GM18907 (cell line): ENCODE data around the gene SLC37A3.
"Not testable (repeated sequence)": the region's sequence is repeated elsewhere in the genome, so short reads cannot be mapped to it uniquely, and the experiment has no call there.

ENCODE experiments used
- ATAC-seq: cut with Tn5 transposase; IDR thresholded peaks from one replicate; pipeline ENCODE4 v1.9.1; 2021; ENCODE audit warnings: mild to moderate bottlenecking, moderate library complexity; ENCODE audit not compliant: unreplicated experiment

The SLC37A3 gene

GRCh38 chr7:140397784-140398750 lies at the start of gene SLC37A3:
Gene SLC37A3, minus strand, starts transcription at chr7:140398530. Its CDS starts 16,004 bp downstream, at chr7:140382526.
- peak; percentile 96 for ATAC-seq

- no peak for ATAC-seq
These were observed 49.5 kb upstream of the SLC37A3 start for GRCh38 chr7:140447841-140448240.

GRCh38 chr7:140446467-140446866 lies 48.1 kb upstream of the SLC37A3 start:
- ATAC-seq, result no peak

DNA sequence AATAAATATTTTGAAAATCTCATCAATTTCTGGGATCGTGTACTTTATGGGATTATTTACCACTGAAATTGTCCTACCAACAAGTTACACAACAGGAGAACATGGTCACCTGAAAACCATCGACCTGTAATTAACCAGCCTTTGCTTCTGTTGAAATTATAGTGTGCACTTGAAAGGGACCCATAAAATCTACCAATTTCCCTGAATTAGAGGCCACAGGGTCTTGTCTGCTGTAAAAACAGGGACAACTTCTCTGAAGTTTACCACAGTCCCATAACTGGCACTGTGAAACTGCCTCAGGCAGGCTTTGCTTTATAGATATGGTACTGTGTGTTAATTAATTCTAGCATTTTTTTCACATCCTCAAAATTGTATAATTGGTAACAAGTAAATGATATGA lies 43.2 kb upstream of the SLC37A3 start:
- no peak for ATAC-seq

GRCh38 chr7:140440593-140440992 lies 42.3 kb upstream of the SLC37A3 start:
- no peak for ATAC-seq

GRCh38 chr7:140439359-140439758 lies 41.0 kb upstream of the SLC37A3 start:
- no peak for ATAC-seq

DNA sequence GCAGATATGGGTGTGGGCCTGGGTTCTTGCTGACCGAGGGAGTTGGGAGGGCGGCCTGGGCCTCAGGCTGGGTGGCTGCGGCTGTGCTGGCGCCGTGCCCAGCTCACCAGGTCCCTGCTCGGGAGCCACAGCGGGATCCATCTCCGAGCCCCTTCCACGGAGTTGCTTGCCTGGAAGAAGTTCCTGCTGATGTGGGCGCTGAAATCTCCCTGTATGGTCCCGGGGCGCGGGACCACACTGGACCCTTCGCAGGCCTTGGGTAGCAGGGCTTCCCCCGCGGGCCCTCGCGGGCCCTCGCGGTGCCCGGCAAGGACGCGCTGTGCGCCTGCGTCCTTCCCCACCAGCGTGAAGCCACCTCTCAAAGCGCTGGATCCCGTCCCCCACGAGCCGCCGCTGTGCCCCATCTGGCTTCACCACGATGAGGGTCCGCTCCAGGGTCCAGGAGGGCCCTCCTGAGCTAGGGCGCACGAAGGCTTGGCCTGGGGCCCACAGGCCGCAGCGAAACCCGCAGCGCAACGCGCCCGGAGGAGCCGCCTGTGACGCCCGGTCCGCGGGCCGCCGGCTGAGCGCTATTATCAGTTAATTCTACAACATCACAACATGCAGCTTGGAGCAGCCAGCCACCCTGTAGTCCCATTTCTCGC lies 37.0 kb upstream of the SLC37A3 start:
- ATAC-seq, result no peak

GRCh38 chr7:140433396-140433795 lies 35.1 kb upstream of the SLC37A3 start:
- ATAC-seq, result no peak

DNA sequence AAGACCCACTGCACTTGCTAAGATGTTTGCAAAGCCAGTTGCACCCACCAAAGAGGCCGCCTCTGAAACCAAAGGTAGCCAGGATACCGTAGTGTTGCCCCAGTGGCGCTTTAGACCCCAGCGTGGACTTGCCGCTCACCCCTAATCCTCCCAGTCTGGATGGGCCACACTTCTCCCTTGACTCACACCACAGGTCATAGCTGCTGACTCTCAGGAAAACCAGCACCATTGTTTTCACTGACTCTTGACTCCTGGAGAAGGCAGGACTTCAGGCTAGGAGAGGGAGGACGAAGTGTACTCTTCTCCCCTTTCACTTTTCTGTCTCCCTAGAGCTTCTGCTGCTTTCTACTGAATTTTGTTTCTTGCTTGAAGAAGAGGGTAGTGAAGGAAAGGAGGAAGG lies 27.8 kb upstream of the SLC37A3 start:
- no peak for ATAC-seq

DNA sequence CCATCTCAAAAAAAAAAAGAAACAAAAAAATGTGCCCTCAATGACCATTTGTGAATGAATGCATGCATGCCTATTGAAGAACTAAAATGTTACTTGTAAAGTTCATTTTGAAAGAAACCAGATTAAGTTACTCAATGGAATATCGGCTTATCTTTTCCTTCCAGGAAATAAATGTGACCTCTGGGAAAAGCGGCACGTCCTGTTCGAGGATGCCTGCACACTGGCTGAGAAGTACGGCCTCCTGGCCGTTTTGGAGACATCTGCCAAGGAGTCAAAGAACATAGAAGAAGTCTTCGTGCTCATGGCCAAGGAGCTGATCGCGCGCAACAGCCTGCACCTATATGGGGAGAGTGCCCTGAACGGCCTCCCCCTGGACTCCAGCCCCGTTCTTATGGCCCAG lies 27.4 kb upstream of the SLC37A3 start:
- ATAC-seq, result no peak

- ATAC-seq, result no peak
These were observed 25.2 kb upstream of the SLC37A3 start for GRCh38 chr7:140423501-140423900.

DNA sequence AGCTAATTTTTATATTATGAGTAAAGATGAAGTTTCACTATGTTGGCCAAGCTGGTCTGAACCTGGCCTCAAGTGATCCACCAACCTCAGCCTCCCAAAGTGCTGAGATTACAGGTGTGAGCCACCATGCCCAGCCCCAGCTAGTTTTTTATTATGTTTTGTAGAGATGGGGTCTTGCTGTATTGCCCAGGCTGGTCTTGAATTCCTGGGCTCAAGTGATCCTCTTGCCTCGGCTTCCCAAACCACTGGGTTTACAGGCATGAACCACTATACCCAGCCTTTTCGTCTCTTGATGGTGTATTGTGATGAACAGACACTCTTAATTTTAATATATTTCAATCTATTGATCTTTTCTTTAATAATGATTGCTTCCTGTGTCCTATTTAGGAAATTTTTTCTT lies 23.2 kb upstream of the SLC37A3 start:
- ATAC-seq, result no peak

GRCh38 chr7:140418653-140419052 lies 20.3 kb upstream of the SLC37A3 start:
- ATAC-seq, result no peak

DNA sequence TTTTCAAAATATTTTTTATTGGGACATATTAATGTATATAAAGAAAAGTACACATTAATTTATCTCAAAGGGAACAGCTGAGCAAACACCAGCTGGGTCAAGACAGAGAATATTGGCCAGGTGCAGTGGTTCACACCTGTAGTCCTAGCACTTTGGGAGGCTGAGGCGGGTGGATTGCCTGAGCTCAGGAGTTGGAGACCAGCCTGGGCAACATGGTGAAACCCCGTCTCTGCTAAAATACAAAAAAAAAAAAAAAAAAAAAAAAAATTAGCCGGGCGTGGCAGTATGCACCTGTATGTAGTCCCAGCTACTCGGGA lies 19.8 kb upstream of the SLC37A3 start:
- ATAC-seq, result not testable (repeated sequence)

- ATAC-seq, result no peak
These were observed 19.3 kb upstream of the SLC37A3 start for GRCh38 chr7:140417456-140418155.

DNA sequence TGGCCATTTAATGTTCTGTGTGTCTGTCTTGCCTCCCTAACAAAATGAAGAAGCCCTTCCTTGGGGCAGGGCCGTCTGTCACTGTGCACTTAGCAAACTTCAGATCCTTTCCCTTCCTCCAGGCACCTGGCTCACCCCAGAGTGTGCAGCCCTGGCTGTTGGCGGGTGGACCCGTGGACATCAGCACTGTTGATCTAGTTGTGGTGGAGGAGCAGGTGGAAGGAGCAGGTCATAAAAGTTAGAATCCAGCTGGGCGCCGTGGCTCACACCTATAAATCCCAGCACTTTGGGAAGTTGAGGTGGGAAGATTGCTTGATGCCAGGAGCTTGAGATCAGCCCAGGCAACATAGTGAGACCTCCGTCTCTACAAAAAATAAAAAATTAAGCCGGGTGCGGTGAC lies 18.2 kb upstream of the SLC37A3 start:
- no peak for ATAC-seq

- ATAC-seq, result not testable (repeated sequence)
These were observed 17.5 kb upstream of the SLC37A3 start for GRCh38 chr7:140415816-140416215.

DNA sequence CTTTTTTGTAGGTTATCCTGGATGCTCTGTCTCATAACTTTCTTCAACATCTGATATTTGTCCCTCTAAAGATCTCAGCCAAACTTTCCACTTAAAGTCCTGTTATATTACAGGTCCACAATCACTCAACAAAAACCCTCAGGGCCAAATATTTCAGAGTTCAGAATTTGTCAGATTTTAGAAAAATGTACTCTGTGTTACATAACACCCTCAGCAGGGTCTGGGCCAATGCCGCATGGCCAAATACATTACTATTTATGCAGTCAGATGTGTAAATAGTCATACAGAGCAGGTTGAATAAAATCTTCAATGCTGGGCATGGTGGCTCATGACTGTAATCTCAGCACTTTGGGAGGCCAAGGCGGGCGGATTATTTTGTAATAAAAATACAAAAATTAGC lies 17.0 kb upstream of the SLC37A3 start:
- ATAC-seq, result no peak

- ATAC-seq, result no peak
These were observed 6.3 kb upstream of the SLC37A3 start for GRCh38 chr7:140404565-140405065.

DNA sequence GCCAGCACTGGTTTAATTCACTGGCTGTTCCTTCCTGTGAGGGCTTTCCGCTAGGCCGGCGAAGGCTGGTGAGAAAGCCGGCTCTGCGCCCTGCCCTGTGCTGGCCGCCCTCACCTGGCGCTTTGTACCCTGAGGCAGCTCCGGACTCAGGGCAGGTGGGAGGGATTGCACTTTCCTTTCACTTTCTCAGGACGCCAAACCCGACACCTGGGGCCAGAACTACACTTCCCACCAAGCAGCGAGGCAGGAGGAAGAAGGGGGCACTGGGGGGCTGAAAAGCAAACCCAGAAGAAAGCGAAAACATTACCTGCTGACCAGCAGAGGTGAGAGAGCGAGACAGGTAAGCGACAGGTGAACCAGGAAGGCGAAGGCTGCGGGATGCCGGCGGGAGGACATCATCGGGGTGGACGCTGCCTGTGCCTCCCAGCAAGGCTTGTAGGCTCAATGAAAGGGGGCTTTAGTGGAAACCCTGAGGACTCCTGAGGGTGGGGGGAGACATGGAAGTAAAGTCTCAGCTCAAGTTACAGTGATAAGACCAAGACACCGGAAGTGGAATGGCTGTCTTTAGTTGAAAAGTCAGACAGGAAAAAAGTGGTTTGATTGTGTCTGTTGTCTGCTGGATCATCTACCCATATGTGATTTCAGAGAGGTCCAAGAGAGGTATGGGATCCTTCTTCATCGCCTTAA lies 5.7 kb upstream of the SLC37A3 start, which contains the start of gene RAB19:
TSS of gene RAB19 (plus strand) at position 181 of the 687 bp plus-strand sequence. CDS start 3,589 bp downstream, outside the sequence.
- no peak for ATAC-seq
